ENCODE data around the gene GFI1B. TPM values are rescaled to one million over a fixed set of nuclear protein-coding genes. Genes with fewer than 3 reads are reported as not detected.

Gene GFI1B
- total and polyA plus RNA-seq, 4 donors = 0.05 to 53.6 TPM; not detected in 2

DNA sequence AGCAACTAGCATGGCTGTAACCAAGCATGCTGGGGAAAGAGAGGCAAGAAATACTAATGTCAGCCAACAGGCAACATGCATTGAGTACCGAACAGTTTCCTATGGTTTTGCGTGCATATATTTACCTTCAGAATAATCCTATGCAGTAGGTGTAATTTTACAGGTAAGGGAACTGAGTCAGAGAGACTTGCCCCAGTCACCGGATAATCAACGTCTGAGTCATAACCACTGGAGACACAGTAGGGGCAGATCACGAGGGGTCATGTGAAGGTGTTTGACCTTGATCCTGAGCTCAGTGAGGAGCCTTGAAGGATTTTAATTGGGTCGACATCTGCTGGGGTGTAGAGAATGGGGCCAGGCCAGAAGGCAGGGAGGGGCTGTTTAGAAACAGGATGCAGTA, 20.7 kb upstream of the GFI1B start:
- 81% methylated on average over 6 of the region's 6 CpGs for WGBS
- Histone ChIP-seq H3K27ac (ENCODE audit: low read depth in 1 of 2, low read length in 2 of 2) (no peak overlapping the region), H3K9me3 (ENCODE audit: control insufficient read depth in 4 of 4, low read length in 3 of 4) (peaks cover 3 to 8% (median 6%) of the 10 kb centered on the region in 4 donors), H3K36me3 (ENCODE audit: control insufficient read depth in 4 of 4, insufficient read depth in 3 of 4, low read depth in 1 of 4, low read length in 3 of 4) (no peaks in the 10 kb centered on the region), H3K4me3 (ENCODE audit: low read depth in 1 of 3, low read length in 3 of 3) (no peak overlapping the region), H3K27me3 (ENCODE audit: control insufficient read depth in 4 of 4, insufficient read depth in 4 of 4, low read length in 3 of 4) (no peaks in the 10 kb centered on the region), H3K4me1 (ENCODE audit: control insufficient read depth in 4 of 4, insufficient read depth in 4 of 4, low read length in 3 of 4) (no peaks in the 10 kb centered on the region), H3K9ac (ENCODE audit: low read depth in 1 of 2, low read length in 2 of 2) (no peak overlapping the region)
- TF ChIP-seq FOXA2 (IDR thresholded peaks at IDR 0.05) (no peak), JUND (IDR thresholded peaks at IDR 0.05) (no peak), FOXA1 (IDR thresholded peaks at IDR 0.05) (no peak), SP1 (IDR thresholded peaks at IDR 0.05) (no peak), YY1 (IDR thresholded peaks at IDR 0.05) (no peak), RAD21 (IDR thresholded peaks at IDR 0.05) (no peak), TAF1 (conservative IDR thresholded peaks at IDR 0.05) (no peak), HNF4A (conservative IDR thresholded peaks at IDR 0.05) (no peak), NR2F2 (IDR thresholded peaks at IDR 0.05) (no peak), HNF4G (IDR thresholded peaks at IDR 0.05) (no peak), GABPA (IDR thresholded peaks at IDR 0.05 in 1 of 2, conservative IDR thresholded peaks at IDR 0.05 in 1 of 2) (no peak), EGR1 (IDR thresholded peaks at IDR 0.05; ENCODE audit: low read depth in 2 of 2) (no peak), RXRA (IDR thresholded peaks at IDR 0.05) (no peak), ZBTB33 (IDR thresholded peaks at IDR 0.05) (no peak), ATF3 (IDR thresholded peaks at IDR 0.05) (no peak)
- TF ChIP-seq, protein P1, sequence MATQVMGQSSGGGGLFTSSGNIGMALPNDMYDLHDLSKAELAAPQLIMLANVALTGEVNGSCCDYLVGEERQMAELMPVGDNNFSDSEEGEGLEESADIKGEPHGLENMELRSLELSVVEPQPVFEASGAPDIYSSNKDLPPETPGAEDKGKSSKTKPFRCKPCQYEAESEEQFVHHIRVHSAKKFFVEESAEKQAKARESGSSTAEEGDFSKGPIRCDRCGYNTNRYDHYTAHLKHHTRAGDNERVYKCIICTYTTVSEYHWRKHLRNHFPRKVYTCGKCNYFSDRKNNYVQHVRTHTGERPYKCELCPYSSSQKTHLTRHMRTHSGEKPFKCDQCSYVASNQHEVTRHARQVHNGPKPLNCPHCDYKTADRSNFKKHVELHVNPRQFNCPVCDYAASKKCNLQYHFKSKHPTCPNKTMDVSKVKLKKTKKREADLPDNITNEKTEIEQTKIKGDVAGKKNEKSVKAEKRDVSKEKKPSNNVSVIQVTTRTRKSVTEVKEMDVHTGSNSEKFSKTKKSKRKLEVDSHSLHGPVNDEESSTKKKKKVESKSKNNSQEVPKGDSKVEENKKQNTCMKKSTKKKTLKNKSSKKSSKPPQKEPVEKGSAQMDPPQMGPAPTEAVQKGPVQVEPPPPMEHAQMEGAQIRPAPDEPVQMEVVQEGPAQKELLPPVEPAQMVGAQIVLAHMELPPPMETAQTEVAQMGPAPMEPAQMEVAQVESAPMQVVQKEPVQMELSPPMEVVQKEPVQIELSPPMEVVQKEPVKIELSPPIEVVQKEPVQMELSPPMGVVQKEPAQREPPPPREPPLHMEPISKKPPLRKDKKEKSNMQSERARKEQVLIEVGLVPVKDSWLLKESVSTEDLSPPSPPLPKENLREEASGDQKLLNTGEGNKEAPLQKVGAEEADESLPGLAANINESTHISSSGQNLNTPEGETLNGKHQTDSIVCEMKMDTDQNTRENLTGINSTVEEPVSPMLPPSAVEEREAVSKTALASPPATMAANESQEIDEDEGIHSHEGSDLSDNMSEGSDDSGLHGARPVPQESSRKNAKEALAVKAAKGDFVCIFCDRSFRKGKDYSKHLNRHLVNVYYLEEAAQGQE (IDR thresholded peaks at IDR 0.05) = no peak
- TF ChIP-seq, protein P2, sequence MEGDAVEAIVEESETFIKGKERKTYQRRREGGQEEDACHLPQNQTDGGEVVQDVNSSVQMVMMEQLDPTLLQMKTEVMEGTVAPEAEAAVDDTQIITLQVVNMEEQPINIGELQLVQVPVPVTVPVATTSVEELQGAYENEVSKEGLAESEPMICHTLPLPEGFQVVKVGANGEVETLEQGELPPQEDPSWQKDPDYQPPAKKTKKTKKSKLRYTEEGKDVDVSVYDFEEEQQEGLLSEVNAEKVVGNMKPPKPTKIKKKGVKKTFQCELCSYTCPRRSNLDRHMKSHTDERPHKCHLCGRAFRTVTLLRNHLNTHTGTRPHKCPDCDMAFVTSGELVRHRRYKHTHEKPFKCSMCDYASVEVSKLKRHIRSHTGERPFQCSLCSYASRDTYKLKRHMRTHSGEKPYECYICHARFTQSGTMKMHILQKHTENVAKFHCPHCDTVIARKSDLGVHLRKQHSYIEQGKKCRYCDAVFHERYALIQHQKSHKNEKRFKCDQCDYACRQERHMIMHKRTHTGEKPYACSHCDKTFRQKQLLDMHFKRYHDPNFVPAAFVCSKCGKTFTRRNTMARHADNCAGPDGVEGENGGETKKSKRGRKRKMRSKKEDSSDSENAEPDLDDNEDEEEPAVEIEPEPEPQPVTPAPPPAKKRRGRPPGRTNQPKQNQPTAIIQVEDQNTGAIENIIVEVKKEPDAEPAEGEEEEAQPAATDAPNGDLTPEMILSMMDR (IDR thresholded peaks at IDR 0.05; ENCODE audit: low read depth, low read length, missing input control) = no peak
- TF ChIP-seq, protein P3, sequence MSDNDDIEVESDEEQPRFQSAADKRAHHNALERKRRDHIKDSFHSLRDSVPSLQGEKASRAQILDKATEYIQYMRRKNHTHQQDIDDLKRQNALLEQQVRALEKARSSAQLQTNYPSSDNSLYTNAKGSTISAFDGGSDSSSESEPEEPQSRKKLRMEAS (IDR thresholded peaks at IDR 0.05) = no peak
- no peak for DNase-seq (ENCODE audit: low spot score)
